C4-2B (cell line): ENCODE data around the gene FRMD4A.

Experiments
- ZFX ChIP-seq: fragments of 450-650 bp; IDR thresholded peaks from 2 replicates; pipeline ENCODE4 v1.6.1; 2017
- TF ChIP-seq, protein P1 (sequence below): fragments of 450-650 bp; conservative IDR thresholded peaks from 2 replicates; pipeline ENCODE4 v1.5.1; 2017; ENCODE audit warnings: mild to moderate bottlenecking

DNA sequence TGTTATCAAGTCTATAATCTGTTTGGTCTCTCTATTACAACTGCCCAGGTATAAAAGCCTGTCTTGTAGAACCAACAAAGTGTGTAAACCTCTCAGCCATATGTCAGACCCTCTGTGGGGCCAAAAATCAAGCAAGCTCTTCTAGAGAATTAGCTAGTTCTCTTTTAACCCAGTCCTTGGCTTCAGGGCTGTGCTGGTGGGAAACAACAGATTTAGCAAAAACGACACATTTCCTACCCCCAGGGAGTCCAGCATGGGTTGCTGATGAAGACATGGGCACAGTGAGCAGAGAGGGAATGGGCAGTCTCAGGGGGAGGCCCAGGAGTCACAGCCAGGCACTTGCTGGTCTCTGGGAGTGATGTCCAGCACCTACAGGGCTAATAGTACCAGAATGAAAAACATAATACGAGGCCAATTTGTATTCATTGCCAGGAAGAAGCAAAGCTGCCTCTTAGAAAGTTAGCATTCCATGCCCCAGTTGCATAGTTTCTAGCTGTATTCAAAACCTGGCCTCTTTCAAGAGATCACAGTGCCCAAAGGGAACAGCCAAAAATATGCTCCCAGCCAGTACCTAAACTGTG, 80.1 kb downstream of the FRMD4A start:
- TF ChIP-seq, protein P1, sequence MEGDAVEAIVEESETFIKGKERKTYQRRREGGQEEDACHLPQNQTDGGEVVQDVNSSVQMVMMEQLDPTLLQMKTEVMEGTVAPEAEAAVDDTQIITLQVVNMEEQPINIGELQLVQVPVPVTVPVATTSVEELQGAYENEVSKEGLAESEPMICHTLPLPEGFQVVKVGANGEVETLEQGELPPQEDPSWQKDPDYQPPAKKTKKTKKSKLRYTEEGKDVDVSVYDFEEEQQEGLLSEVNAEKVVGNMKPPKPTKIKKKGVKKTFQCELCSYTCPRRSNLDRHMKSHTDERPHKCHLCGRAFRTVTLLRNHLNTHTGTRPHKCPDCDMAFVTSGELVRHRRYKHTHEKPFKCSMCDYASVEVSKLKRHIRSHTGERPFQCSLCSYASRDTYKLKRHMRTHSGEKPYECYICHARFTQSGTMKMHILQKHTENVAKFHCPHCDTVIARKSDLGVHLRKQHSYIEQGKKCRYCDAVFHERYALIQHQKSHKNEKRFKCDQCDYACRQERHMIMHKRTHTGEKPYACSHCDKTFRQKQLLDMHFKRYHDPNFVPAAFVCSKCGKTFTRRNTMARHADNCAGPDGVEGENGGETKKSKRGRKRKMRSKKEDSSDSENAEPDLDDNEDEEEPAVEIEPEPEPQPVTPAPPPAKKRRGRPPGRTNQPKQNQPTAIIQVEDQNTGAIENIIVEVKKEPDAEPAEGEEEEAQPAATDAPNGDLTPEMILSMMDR = no peak
- no peak for TF ChIP-seq ZFX
